CD14-positive monocyte (primary cell): ENCODE data around the gene MEF2D. TPM values are rescaled to one million over a fixed set of nuclear protein-coding genes. Genes with fewer than 3 reads are reported as not detected.

Source experiments
- DNase-seq, 3 donors: peaks; one replicate each; pipeline ENCODE4 v3.0.0-alpha.2; 2011 to 2022
- H2AFZ ChIP-seq: 2 replicates; pipeline ENCODE4 v1.6.0; 2012; ENCODE audit warnings: mild to moderate bottlenecking, low read depth, low read length, inconsistent platforms; ENCODE audit not compliant: insufficient read depth, poor library complexity, severe bottlenecking
- H3K27ac ChIP-seq, 2 donors: 1 replicate in 1 of 2; 2 replicates in 1 of 2; pipeline ENCODE4 v1.5.1; 2012 to 2013; ENCODE audit warnings: low read length in 2 of 2, control low read depth in 1 of 2, inconsistent platforms in 1 of 2, low read depth in 1 of 2, mild to moderate bottlenecking in 1 of 2
- H3K27me3 ChIP-seq, 2 donors: one replicate each; pipeline versions ENCODE4 v1.6.0 to v1.6.1; 2011 to 2013; ENCODE audit warnings: low read length in 2 of 2; ENCODE audit not compliant: control insufficient read depth in 2 of 2, insufficient read depth in 2 of 2
- H3K36me3 ChIP-seq, 2 donors: replicated peaks in 1 of 2; 1 replicate in 1 of 2; 2 replicates in 1 of 2; pipeline versions ENCODE4 v1.5.1 to v1.6.1; 2012 to 2013; ENCODE audit warnings: low read length in 2 of 2, control low read depth in 1 of 2, inconsistent platforms in 1 of 2, mild to moderate bottlenecking in 1 of 2; ENCODE audit not compliant: insufficient read depth in 2 of 2, control insufficient read depth in 1 of 2
- H3K4me1 ChIP-seq, 2 donors: 1 replicate in 1 of 2; 2 replicates in 1 of 2; pipeline versions ENCODE4 v1.5.1 to v1.6.1; 2012 to 2013; ENCODE audit warnings: low read length in 2 of 2, control low read depth in 1 of 2, inconsistent platforms in 1 of 2, mild to moderate bottlenecking in 1 of 2, moderate library complexity in 1 of 2; ENCODE audit not compliant: insufficient read depth in 2 of 2, control insufficient read depth in 1 of 2
- H3K4me2 ChIP-seq: replicated peaks from 2 replicates; pipeline ENCODE3; 2012; ENCODE audit warnings: low read length, moderate library complexity, mild to moderate bottlenecking; ENCODE audit not compliant: poor library complexity, severe bottlenecking; ENCODE audit errors: extremely low read depth
- H3K4me3 ChIP-seq, 3 experiments: fragments of 200-600 bp in 1 of 3; sonication (generic) in 1 of 3; replicated peaks in 1 of 3; 1 replicate in 2 of 3; 2 replicates in 1 of 3; pipeline ENCODE4 v1.5.1; 2011 to 2013; ENCODE audit warnings: low read length in 3 of 3, mild to moderate bottlenecking in 3 of 3, control low read depth in 2 of 3, low read depth in 2 of 3, inconsistent platforms in 1 of 3, moderate library complexity in 1 of 3
- H3K79me2 ChIP-seq: 2 replicates; pipeline ENCODE4 v1.6.0; 2012; ENCODE audit warnings: mild to moderate bottlenecking, control low read depth, inconsistent platforms, low read length, moderate library complexity; ENCODE audit not compliant: insufficient read depth
- H3K9ac ChIP-seq: 2 replicates; pipeline ENCODE4 v1.6.0; 2017; ENCODE audit warnings: low read length, mild to moderate bottlenecking; ENCODE audit not compliant: insufficient read depth, poor library complexity, severe bottlenecking
- H3K9me3 ChIP-seq, 2 donors: replicated peaks in 1 of 2; 1 replicate in 1 of 2; 2 replicates in 1 of 2; pipeline versions ENCODE4 v1.5.1 to v1.6.1; 2012 to 2013; ENCODE audit warnings: low read length in 2 of 2, control low read depth in 1 of 2; ENCODE audit not compliant: control insufficient read depth in 1 of 2, insufficient read depth in 1 of 2
- H4K20me1 ChIP-seq: 2 replicates; pipeline ENCODE4 v1.6.0; 2012; ENCODE audit warnings: mild to moderate bottlenecking, low read length, control low read depth, moderate library complexity; ENCODE audit not compliant: insufficient read depth
- H3K27ac Mint-ChIP-seq, 7 donors: one replicate each; pipeline ENCODE4 v1.8.0; 2020; ENCODE audit warnings: mild to moderate bottlenecking in 7 of 7, mixed read lengths in 7 of 7, moderate library complexity in 6 of 7, inconsistent platforms in 2 of 7
- H3K27me3 Mint-ChIP-seq, 3 donors: one replicate each; pipeline ENCODE4 v1.8.0; 2021 to 2022; ENCODE audit warnings: low read depth in 3 of 3, mild to moderate bottlenecking in 3 of 3, mixed read lengths in 3 of 3, moderate library complexity in 3 of 3, inconsistent platforms in 1 of 3
- H3K36me3 Mint-ChIP-seq, 2 donors: one replicate each; pipeline ENCODE4 v1.8.0; 2020; ENCODE audit warnings: mixed read lengths in 2 of 2, inconsistent platforms in 1 of 2, mild to moderate bottlenecking in 1 of 2
- H3K4me1 Mint-ChIP-seq: one replicate; pipeline ENCODE4 v1.8.0; 2020; ENCODE audit warnings: mild to moderate bottlenecking, mixed read lengths
- H3K4me3 Mint-ChIP-seq, 2 donors: one replicate each; pipeline ENCODE4 v1.8.0; 2020; ENCODE audit warnings: mild to moderate bottlenecking in 2 of 2, mixed read lengths in 2 of 2, moderate library complexity in 1 of 2
- H3K9me3 Mint-ChIP-seq, 7 donors: one replicate each; pipeline ENCODE4 v1.8.0; 2020 to 2022; ENCODE audit warnings: mixed read lengths in 7 of 7, mild to moderate bottlenecking in 6 of 7, moderate library complexity in 6 of 7, inconsistent platforms in 2 of 7
- WGBS: methylation state at CpG from one replicate; pipeline ENCODE4 v1.1.5; 2013; ENCODE audit warnings: missing lambda C conversion rate; ENCODE audit not compliant: insufficient coverage; 5-methylcytosine and 5-hydroxymethylcytosine counted together
- intact Hi-C, 2 donors: fragments of 100-400 bp; cut with micrococcal nuclease; formaldehyde crosslinking; loops; one replicate each; pipeline versions ENCODE4 v1.15.0 to v1.15.1; 2023
- polyA plus RNA-seq, 3 donors: library from polyadenylated mRNA; depleted of rRNA in 1 of 3; unstranded in 2 of 3; stranded (reverse) in 1 of 3; fragments of 300-500 nt in 2 of 3; fragments of >200 nt in 1 of 3; fragmentation: Illumina TruSeq in 2 of 3; gene quantifications; 1 replicate in 2 of 3; 2 replicates in 1 of 3; pipeline ENCODE4 v1.2.3, GENCODE V29; 2012 to 2021
- TF ChIP-seq, protein P1 (sequence below): fragments of 200-600 bp; IDR thresholded peaks from one replicate; pipeline ENCODE4 v1.8.0; 2022; ENCODE audit warnings: antibody characterized with exemption, mild to moderate bottlenecking

The MEF2D gene
- polyA plus RNA-seq, 3 donors, result 4.5 to 66.4 (median 8.0) TPM

DNA sequence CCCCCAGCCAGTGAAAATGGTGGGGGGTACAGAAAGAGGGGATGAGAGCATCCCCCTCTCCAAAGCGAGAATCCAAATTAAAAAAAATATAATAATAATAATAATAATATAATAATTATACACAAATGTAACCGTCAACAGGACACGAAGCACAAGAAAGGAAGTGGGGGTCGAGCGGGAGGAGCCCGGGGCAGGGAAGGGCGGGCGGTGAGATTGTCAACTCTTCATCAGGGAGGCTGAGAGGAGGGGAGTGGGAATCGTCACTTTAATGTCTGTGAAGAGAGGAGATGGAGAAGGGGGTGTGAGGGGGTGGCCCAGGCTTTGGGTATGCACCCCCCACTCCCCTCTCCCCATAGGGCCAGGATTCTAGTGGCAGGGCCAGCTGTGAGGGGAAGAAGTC is 33.2 kb downstream of the MEF2D start:
- no CpG with 5 or more reads among the region's 9 CpGs for WGBS
- peaks cover 17% of the 10 kb centered on the region for H3K4me1 Mint-ChIP-seq
- H4K20me1 ChIP-seq, result peaks cover 95% of the 10 kb centered on the region
- H3K4me2 ChIP-seq, result no peak overlapping the region
- peaks cover 76 to 89% of the 10 kb centered on the region in 2 donors for H3K36me3 ChIP-seq
- DNase-seq, result no peak
- H2AFZ ChIP-seq, result no peak overlapping the region
- TF ChIP-seq, protein P1, sequence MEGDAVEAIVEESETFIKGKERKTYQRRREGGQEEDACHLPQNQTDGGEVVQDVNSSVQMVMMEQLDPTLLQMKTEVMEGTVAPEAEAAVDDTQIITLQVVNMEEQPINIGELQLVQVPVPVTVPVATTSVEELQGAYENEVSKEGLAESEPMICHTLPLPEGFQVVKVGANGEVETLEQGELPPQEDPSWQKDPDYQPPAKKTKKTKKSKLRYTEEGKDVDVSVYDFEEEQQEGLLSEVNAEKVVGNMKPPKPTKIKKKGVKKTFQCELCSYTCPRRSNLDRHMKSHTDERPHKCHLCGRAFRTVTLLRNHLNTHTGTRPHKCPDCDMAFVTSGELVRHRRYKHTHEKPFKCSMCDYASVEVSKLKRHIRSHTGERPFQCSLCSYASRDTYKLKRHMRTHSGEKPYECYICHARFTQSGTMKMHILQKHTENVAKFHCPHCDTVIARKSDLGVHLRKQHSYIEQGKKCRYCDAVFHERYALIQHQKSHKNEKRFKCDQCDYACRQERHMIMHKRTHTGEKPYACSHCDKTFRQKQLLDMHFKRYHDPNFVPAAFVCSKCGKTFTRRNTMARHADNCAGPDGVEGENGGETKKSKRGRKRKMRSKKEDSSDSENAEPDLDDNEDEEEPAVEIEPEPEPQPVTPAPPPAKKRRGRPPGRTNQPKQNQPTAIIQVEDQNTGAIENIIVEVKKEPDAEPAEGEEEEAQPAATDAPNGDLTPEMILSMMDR, result no peak
- peaks cover 0 to 3% (median 2%) of the 10 kb centered on the region in 3 donors for H3K27me3 Mint-ChIP-seq
- H3K27ac Mint-ChIP-seq, result peak overlapping the region in 5 of 7 donors; percentile 22 to 75 (median 70)
- no peak overlapping the region for H3K4me3 Mint-ChIP-seq
- no peak overlapping the region for H3K9ac ChIP-seq
- no peaks in the 10 kb centered on the region for H3K27me3 ChIP-seq
- H3K9me3 ChIP-seq, result no peaks in the 10 kb centered on the region
- peaks cover 17% of the 10 kb centered on the region for H3K79me2 ChIP-seq
- intact Hi-C loops, result no loop called here
- no peaks in the 10 kb centered on the region for H3K4me1 ChIP-seq
- H3K4me3 ChIP-seq, result no peak overlapping the region
- H3K27ac ChIP-seq, result no peak overlapping the region
- H3K36me3 Mint-ChIP-seq, result peaks cover 70 to 84% of the 10 kb centered on the region in 2 donors
- H3K9me3 Mint-ChIP-seq, result no peaks in the 10 kb centered on the region

DNA sequence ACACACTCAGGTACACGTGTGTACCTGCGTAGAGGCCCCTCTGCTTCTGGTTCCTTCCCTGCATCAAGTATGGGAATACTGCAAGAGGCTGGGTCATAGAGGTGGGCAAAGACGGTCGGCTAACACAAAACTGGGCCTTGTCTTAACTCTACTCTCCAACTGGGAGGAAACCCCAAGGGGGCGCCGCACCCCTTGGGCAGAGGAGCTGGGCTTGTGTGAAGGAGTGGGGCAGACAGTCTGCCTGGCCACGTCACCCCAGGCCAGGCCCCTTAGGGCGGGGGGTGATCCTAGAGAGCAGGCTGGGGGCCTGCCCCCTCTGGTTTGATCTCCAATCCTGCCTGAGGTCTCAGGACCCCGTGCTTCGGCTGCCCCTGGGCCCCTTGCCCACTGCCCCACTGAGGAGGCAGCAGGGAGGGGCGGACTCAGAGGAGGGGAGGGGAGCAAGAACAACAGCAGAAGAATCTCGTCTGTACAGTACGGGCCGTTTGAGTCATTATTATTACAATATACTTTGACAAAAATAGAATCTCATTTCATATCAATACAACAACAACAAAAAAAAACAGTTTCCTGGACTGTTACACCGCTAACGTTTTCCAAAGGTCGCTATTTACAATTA is 34.7 kb downstream of the MEF2D start:
- peaks cover 0 to 3% (median 0%) of the 10 kb centered on the region in 3 donors for H3K27me3 Mint-ChIP-seq
- Histone ChIP-seq H3K79me2 (peaks cover 12% of the 10 kb centered on the region), H3K9ac (no peak overlapping the region), H4K20me1 (peaks cover 84% of the 10 kb centered on the region), H3K4me1 (no peaks in the 10 kb centered on the region), H2AFZ (no peak overlapping the region), H3K4me3 (no peak overlapping the region), H3K36me3 (peaks cover 62 to 74% of the 10 kb centered on the region in 2 donors), H3K4me2 (no peak overlapping the region), H3K27ac (no peak overlapping the region), H3K9me3 (no peaks in the 10 kb centered on the region), H3K27me3 (no peaks in the 10 kb centered on the region)
- TF ChIP-seq, protein P1, result peak; percentile 13
- peaks cover 20% of the 10 kb centered on the region for H3K4me1 Mint-ChIP-seq
- no peak overlapping the region for H3K4me3 Mint-ChIP-seq
- no peaks in the 10 kb centered on the region for H3K9me3 Mint-ChIP-seq
- H3K27ac Mint-ChIP-seq, result peak overlapping the region in 4 of 7 donors; percentile 19 to 73 (median 46)
- peaks cover 57 to 69% of the 10 kb centered on the region in 2 donors for H3K36me3 Mint-ChIP-seq
- intact Hi-C loops, result no loop called here
- DNase-seq, result no peak
- 87% methylated on average over 3 of the region's 17 CpGs for WGBS
